ENCODE data around the gene CCDC194.

CCDC194 gene

GRCh38 chr19:17406046-17406886 is 12.3 kb upstream of the CCDC194 start:
- no peak for DNase-seq (ENCODE audit: extremely low read depth in 1 of 2, low read depth in 1 of 2)

- DNase-seq (ENCODE audit: extremely low read depth in 1 of 2, low read depth in 1 of 2): peak in 1 of 2 donors; percentile 25
Observed at GRCh38 chr19:17405250-17406045, 11.5 kb upstream of the CCDC194 start, which contains the start of gene BST2. Gene BST2, minus strand, starts transcription at chr19:17405630. Its CDS starts 55 bp downstream, at chr19:17405575.

GRCh38 chr19:17404621-17405249 is 10.7 kb upstream of the CCDC194 start:
- no peak for DNase-seq (ENCODE audit: extremely low read depth in 1 of 2, low read depth in 1 of 2)

- DNase-seq (ENCODE audit: extremely low read depth in 1 of 2, low read depth in 1 of 2): no peak
Observed at GRCh38 chr19:17404015-17404414, 10.0 kb upstream of the CCDC194 start.

- peak in 1 of 2 donors; percentile 38 for DNase-seq (ENCODE audit: extremely low read depth in 1 of 2, low read depth in 1 of 2)
Observed at GRCh38 chr19:17402982-17403855, 9.2 kb upstream of the CCDC194 start.

GRCh38 chr19:17401628-17402027 is 7.6 kb upstream of the CCDC194 start:
- no peak for DNase-seq (ENCODE audit: extremely low read depth in 1 of 2, low read depth in 1 of 2)

- no peak for DNase-seq (ENCODE audit: extremely low read depth in 1 of 2, low read depth in 1 of 2)
Observed at GRCh38 chr19:17398902-17399527, 5.0 kb upstream of the CCDC194 start.

GRCh38 chr19:17394891-17395415 is 957 bp upstream of the CCDC194 start:
- DNase-seq (ENCODE audit: extremely low read depth in 1 of 2, low read depth in 1 of 2): peak in 1 of 2 donors; percentile 55

GRCh38 chr19:17393002-17393401 is 994 bp downstream of the CCDC194 start:
- DNase-seq (ENCODE audit: extremely low read depth in 1 of 2, low read depth in 1 of 2): no peak

GRCh38 chr19:17391371-17392151 is 2.4 kb downstream of the CCDC194 start:
- DNase-seq (ENCODE audit: extremely low read depth in 1 of 2, low read depth in 1 of 2): no peak

- DNase-seq (ENCODE audit: extremely low read depth in 1 of 2, low read depth in 1 of 2): peak; percentile 81 to 82
Observed at GRCh38 chr19:17390665-17391370, 3.2 kb downstream of the CCDC194 start.

GRCh38 chr19:17389957-17390664 is 3.9 kb downstream of the CCDC194 start:
- no peak for DNase-seq (ENCODE audit: extremely low read depth in 1 of 2, low read depth in 1 of 2)

- DNase-seq (ENCODE audit: extremely low read depth in 1 of 2, low read depth in 1 of 2): no peak
Observed at GRCh38 chr19:17389288-17389687, 4.7 kb downstream of the CCDC194 start.

- DNase-seq (ENCODE audit: extremely low read depth in 1 of 2, low read depth in 1 of 2): peak in 1 of 2 donors; percentile 54
Observed at GRCh38 chr19:17385878-17386611, 8.0 kb downstream of the CCDC194 start.

GRCh38 chr19:17380426-17381138 is 13.4 kb downstream of the CCDC194 start:
- DNase-seq (ENCODE audit: extremely low read depth in 1 of 2, low read depth in 1 of 2): no peak

- DNase-seq (ENCODE audit: extremely low read depth in 1 of 2, low read depth in 1 of 2): no peak
Observed at GRCh38 chr19:17379221-17379631, 14.8 kb downstream of the CCDC194 start.
